GM12801 (cell line): Measurements from ENCODE around the gene HSPB6.

Experiments used
- TF ChIP-seq, protein P1 (sequence below): IDR thresholded peaks from one replicate; pipeline ENCODE4 v1.5.1; 2011; ENCODE audit warnings: control low read depth; ENCODE audit not compliant: insufficient read length; ENCODE audit errors: extremely low read depth

The HSPB6 gene

GRCh38 chr19:35752746-35753350 is 4.0 kb downstream of the HSPB6 start:
- TF ChIP-seq, protein P1, sequence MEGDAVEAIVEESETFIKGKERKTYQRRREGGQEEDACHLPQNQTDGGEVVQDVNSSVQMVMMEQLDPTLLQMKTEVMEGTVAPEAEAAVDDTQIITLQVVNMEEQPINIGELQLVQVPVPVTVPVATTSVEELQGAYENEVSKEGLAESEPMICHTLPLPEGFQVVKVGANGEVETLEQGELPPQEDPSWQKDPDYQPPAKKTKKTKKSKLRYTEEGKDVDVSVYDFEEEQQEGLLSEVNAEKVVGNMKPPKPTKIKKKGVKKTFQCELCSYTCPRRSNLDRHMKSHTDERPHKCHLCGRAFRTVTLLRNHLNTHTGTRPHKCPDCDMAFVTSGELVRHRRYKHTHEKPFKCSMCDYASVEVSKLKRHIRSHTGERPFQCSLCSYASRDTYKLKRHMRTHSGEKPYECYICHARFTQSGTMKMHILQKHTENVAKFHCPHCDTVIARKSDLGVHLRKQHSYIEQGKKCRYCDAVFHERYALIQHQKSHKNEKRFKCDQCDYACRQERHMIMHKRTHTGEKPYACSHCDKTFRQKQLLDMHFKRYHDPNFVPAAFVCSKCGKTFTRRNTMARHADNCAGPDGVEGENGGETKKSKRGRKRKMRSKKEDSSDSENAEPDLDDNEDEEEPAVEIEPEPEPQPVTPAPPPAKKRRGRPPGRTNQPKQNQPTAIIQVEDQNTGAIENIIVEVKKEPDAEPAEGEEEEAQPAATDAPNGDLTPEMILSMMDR, result no peak

GRCh38 chr19:35751839-35752745 is 4.7 kb downstream of the HSPB6 start:
- TF ChIP-seq, protein P1, result no peak

DNA sequence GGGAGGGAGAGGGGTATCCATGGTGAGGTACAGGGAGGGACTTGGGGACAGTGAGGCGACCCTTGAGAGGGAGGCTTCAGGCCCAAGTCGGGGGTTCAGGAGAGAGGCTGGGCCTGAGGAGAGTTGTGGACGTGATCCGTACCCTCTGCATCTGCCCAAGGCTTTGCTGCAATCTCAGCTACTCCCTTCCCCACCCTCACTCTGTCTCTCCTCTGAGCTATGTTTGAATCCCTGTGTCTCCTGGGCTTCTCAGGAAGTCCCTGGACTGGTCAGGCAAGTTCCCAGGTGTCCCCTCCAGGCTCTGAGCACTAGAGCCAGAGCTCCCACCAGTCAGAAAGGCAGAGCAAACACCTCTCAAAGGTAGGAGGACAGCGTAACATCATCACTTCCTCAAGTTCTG is 6.7 kb downstream of the HSPB6 start:
- TF ChIP-seq, protein P1, result no peak

- TF ChIP-seq, protein P1, result no peak
Measured at GRCh38 chr19:35748106-35749020, 8.5 kb downstream of the HSPB6 start, which contains the start of gene LIN37. LIN37 (plus strand) TSS chr19:35748576; CDS start chr19:35748725, 149 bp downstream.

- TF ChIP-seq, protein P1, result no peak
Measured at GRCh38 chr19:35746531-35746930, 10.3 kb downstream of the HSPB6 start.

- TF ChIP-seq, protein P1, result no peak
Measured at GRCh38 chr19:35746087-35746462, 10.8 kb downstream of the HSPB6 start.
